Panc1 (cell line): ENCODE data around the gene ADAMTSL2. TPM values are rescaled to one million over a fixed set of nuclear protein-coding genes. Genes with fewer than 3 reads are reported as not detected.

Experiments
- ATAC-seq: fragments of 200-7000 bp; cut with Tn5 transposase; 2 replicates; pipeline ENCODE4 v1.9.1; 2020; ENCODE audit warnings: mild to moderate bottlenecking, moderate library complexity
- BruUV-seq: library from RNA; stranded (reverse); fragments of 400-500 nt; replicated peaks from 2 replicates; lab custom pipeline; 2021; lab: Mats Ljungman, UMichigan
- CTCF ChIA-PET: fragments of 300-600 bp; sonication (Branson Sonifier 250); formaldehyde crosslinking; loops from one replicate; lab custom pipeline; 2022; ENCODE audit warnings: antibody characterized with exemption; lab: Charles Lee
- POLR2A ChIA-PET: fragments of 300-600 bp; sonication (Branson Sonifier 250); formaldehyde crosslinking; loops from one replicate; lab custom pipeline; 2022; ENCODE audit warnings: antibody characterized with exemption; lab: Charles Lee
- DNase-seq: peaks from one replicate; pipeline ENCODE4 v3.0.0-alpha.2; 2010; ENCODE audit warnings: low read depth, low spot score
- H3K27ac ChIP-seq: 2 replicates; pipeline ENCODE4 v1.5.1; 2011; ENCODE audit warnings: mild to moderate bottlenecking, low read length, inconsistent platforms
- H3K27me3 ChIP-seq: fragments of 200-500 bp; sonication (Bioruptor generic); 2 replicates; pipeline ENCODE4 v1.6.0; 2014; ENCODE audit warnings: low read length, inconsistent platforms; ENCODE audit not compliant: control insufficient read depth, insufficient read depth
- H3K36me3 ChIP-seq: fragments of 200-500 bp; sonication (Bioruptor generic); 2 replicates; pipeline ENCODE4 v1.5.1; 2014; ENCODE audit warnings: inconsistent platforms, mild to moderate bottlenecking, low read length, moderate library complexity; ENCODE audit not compliant: control insufficient read depth, insufficient read depth
- H3K4me1 ChIP-seq: 2 replicates; pipeline ENCODE4 v1.5.1; 2011; ENCODE audit warnings: inconsistent platforms, mild to moderate bottlenecking, low read length, moderate library complexity; ENCODE audit not compliant: control insufficient read depth, insufficient read depth
- H3K4me3 ChIP-seq, 2 experiments: 2 replicates each; pipeline ENCODE4 v1.5.1; 2011 to 2012; ENCODE audit warnings: low read depth in 2 of 2, low read length in 2 of 2, mild to moderate bottlenecking in 2 of 2, inconsistent platforms in 1 of 2, moderate library complexity in 1 of 2
- H3K9me3 ChIP-seq: fragments of 200-500 bp; sonication (Bioruptor generic); 2 replicates; pipeline ENCODE4 v1.5.1; 2014; ENCODE audit warnings: low read depth, mild to moderate bottlenecking, inconsistent platforms, low read length, moderate library complexity; ENCODE audit not compliant: control insufficient read depth, insufficient read depth
- POLR2AphosphoS5 ChIP-seq: IDR thresholded peaks from 2 replicates; pipeline ENCODE4 v1.6.1; 2012; ENCODE audit warnings: mild to moderate bottlenecking, low read depth, low read length, moderate library complexity
- SIN3A ChIP-seq: IDR thresholded peaks from 2 replicates; pipeline ENCODE4 v1.6.1; 2012; ENCODE audit warnings: low read depth, mild to moderate bottlenecking, low read length, moderate library complexity, borderline replicate concordance; ENCODE audit not compliant: insufficient read depth
- TCF7L2 ChIP-seq: IDR thresholded peaks from 2 replicates; pipeline ENCODE4 v1.6.1; 2011; ENCODE audit warnings: mild to moderate bottlenecking, low read depth, low read length, inconsistent platforms
- in situ Hi-C: cut with HindIII; loops from 2 replicates; pipeline ENCODE4 v1.10.0; 2016; ENCODE audit warnings: low sequenced_read_pairs, low pct_unique_long_range_greater_than_20kb
- intact Hi-C: fragments of 100-400 bp; cut with micrococcal nuclease; formaldehyde crosslinking; loops from one replicate; pipeline ENCODE4 v1.10.0; 2022; ENCODE audit not compliant: unreplicated experiment
- total RNA-seq: library from RNA; stranded (reverse); gene quantifications from one replicate; pipeline ENCODE4 v1.2.1, GENCODE V29; 2021; ENCODE audit not compliant: unreplicated experiment
- TF ChIP-seq, protein P1 (sequence below), 2 experiments: IDR thresholded peaks; 2 replicates each; pipeline ENCODE4 v1.6.1; 2011 to 2012; ENCODE audit warnings: low read depth in 2 of 2, control low read depth in 1 of 2, low read length in 1 of 2, mild to moderate bottlenecking in 1 of 2, moderate library complexity in 1 of 2; ENCODE audit not compliant: insufficient read depth in 1 of 2
- TF ChIP-seq, protein P2 (sequence below): fragments of 450-650 bp; IDR thresholded peaks from 2 replicates; pipeline ENCODE4 v1.5.1; 2017; ENCODE audit warnings: mild to moderate bottlenecking

The ADAMTSL2 gene
- total RNA-seq, 1 experiment from 2014 or later: 0.10 TPM

DNA sequence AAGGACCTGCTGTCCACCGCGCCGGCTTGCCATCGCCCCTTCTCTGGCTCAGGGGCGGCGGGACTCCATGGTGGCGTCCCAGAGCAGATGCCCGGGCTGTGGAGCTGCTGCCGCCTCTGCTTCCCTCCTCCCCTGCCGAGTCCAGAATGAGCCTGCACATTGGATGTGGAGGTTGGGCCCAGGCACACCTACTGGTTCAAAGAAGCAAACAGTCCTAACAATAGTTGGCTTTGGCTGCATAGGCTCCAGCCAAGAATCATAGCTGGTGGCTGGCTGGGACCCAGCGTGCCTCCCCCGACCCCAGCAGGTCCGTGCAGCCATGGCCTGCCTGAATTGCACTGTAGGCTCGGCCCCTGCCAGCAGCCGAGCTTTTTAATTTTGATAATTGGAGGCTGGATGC, 25.8 kb downstream of the ADAMTSL2 start:
- Histone ChIP-seq H3K9me3 (no peaks in the 10 kb centered on the region), H3K36me3 (no peaks in the 10 kb centered on the region), H3K4me3 (no peak overlapping the region), H3K27ac (no peak overlapping the region), H3K27me3 (no peaks in the 10 kb centered on the region), H3K4me1 (peaks cover 12% of the 10 kb centered on the region)
- POLR2A ChIA-PET: no interaction called here
- CTCF ChIA-PET: no interaction called here
- intact Hi-C loops: no loop called here
- no TSS peak for BruUV-seq
- in situ Hi-C loops: no loop called here
- TF ChIP-seq POLR2AphosphoS5: no peak
- no peak for TF ChIP-seq SIN3A
- no peak for TF ChIP-seq TCF7L2
- TF ChIP-seq, protein P1, sequence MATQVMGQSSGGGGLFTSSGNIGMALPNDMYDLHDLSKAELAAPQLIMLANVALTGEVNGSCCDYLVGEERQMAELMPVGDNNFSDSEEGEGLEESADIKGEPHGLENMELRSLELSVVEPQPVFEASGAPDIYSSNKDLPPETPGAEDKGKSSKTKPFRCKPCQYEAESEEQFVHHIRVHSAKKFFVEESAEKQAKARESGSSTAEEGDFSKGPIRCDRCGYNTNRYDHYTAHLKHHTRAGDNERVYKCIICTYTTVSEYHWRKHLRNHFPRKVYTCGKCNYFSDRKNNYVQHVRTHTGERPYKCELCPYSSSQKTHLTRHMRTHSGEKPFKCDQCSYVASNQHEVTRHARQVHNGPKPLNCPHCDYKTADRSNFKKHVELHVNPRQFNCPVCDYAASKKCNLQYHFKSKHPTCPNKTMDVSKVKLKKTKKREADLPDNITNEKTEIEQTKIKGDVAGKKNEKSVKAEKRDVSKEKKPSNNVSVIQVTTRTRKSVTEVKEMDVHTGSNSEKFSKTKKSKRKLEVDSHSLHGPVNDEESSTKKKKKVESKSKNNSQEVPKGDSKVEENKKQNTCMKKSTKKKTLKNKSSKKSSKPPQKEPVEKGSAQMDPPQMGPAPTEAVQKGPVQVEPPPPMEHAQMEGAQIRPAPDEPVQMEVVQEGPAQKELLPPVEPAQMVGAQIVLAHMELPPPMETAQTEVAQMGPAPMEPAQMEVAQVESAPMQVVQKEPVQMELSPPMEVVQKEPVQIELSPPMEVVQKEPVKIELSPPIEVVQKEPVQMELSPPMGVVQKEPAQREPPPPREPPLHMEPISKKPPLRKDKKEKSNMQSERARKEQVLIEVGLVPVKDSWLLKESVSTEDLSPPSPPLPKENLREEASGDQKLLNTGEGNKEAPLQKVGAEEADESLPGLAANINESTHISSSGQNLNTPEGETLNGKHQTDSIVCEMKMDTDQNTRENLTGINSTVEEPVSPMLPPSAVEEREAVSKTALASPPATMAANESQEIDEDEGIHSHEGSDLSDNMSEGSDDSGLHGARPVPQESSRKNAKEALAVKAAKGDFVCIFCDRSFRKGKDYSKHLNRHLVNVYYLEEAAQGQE (IDR thresholded peaks at IDR 0.05; ENCODE audit: insufficient read depth in 1 of 2, low read depth in 2 of 2, low read length in 1 of 2): no peak
- TF ChIP-seq, protein P2, sequence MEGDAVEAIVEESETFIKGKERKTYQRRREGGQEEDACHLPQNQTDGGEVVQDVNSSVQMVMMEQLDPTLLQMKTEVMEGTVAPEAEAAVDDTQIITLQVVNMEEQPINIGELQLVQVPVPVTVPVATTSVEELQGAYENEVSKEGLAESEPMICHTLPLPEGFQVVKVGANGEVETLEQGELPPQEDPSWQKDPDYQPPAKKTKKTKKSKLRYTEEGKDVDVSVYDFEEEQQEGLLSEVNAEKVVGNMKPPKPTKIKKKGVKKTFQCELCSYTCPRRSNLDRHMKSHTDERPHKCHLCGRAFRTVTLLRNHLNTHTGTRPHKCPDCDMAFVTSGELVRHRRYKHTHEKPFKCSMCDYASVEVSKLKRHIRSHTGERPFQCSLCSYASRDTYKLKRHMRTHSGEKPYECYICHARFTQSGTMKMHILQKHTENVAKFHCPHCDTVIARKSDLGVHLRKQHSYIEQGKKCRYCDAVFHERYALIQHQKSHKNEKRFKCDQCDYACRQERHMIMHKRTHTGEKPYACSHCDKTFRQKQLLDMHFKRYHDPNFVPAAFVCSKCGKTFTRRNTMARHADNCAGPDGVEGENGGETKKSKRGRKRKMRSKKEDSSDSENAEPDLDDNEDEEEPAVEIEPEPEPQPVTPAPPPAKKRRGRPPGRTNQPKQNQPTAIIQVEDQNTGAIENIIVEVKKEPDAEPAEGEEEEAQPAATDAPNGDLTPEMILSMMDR: no peak
- ATAC-seq: 0 out of 2 replicates have a peak, but pooled peaks have one; percentile 26
- no peak for DNase-seq

DNA sequence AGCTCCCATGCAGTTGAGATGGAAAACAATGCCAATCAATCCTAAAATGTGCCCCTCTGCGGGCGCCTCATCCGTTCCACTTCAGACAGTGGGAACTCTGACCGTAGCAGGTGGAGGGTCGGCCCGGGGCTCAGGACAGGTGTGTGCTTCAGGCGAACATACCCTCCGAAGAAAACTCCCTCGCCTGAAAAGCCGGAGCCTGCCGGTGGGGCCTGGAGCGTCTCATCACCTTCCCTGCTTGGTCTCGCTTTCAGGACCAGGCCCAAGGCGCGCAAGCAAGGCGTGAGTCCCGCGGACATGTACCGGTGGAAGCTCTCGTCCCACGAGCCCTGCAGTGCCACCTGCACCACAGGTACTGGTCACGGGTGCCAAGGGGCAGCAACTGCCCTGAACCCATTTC, 26.4 kb downstream of the ADAMTSL2 start:
- H3K9me3 ChIP-seq: no peaks in the 10 kb centered on the region
- H3K36me3 ChIP-seq: no peaks in the 10 kb centered on the region
- in situ Hi-C loops: no loop called here
- H3K27ac ChIP-seq: no peak overlapping the region
- peaks cover 12% of the 10 kb centered on the region for H3K4me1 ChIP-seq
- intact Hi-C loops: no loop called here
- no peak for ATAC-seq
- ChIA-PET CTCF (no interaction called here), POLR2A (no interaction called here)
- no peak for TF ChIP-seq POLR2AphosphoS5
- TF ChIP-seq, protein P2: no peak
- no peak for TF ChIP-seq TCF7L2
- no peak for TF ChIP-seq SIN3A
- TF ChIP-seq, protein P1 (IDR thresholded peaks at IDR 0.05; ENCODE audit: insufficient read depth in 1 of 2, low read depth in 2 of 2, low read length in 1 of 2): no peak
- no peaks in the 10 kb centered on the region for H3K27me3 ChIP-seq
- DNase-seq: no peak
- BruUV-seq: no TSS peak
- H3K4me3 ChIP-seq: no peak overlapping the region
